Activated CD8-positive, alpha-beta memory T cell treated with anti-CD3 and anti-CD28 coated beads, Interleukin-2, amount 50 U/mL, for 48 hours (primary cell): ENCODE results near the gene HSPA2.
"Not testable (repeated sequence)": the region's sequence is repeated elsewhere in the genome, so short reads cannot be mapped to it uniquely, and the experiment has no call there.

Experiments
- DNase-seq: peaks from one replicate; pipeline ENCODE4 v3.0.0-alpha.2; 2020

Gene HSPA2

DNA sequence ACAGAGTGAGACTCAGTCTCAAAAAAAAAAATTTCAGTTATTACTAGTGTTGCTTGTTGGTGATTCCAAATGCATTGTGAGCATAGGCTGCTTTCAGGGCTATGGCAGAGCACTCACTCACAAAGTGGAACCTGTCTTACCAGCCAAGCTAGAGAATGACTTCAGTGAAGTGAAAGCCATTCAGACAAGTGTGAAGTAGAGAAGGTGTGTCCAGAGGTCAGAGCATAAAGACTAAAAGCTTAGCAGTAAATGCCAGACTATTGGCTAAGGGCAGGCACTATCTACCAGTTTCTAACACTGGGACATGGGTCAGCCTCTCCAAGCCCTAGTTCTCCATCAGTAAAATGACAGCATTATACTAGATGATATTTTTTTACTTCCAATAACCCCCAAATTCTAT lies 21.9 kb downstream of the HSPA2 start:
- DNase-seq, result no peak

DNA sequence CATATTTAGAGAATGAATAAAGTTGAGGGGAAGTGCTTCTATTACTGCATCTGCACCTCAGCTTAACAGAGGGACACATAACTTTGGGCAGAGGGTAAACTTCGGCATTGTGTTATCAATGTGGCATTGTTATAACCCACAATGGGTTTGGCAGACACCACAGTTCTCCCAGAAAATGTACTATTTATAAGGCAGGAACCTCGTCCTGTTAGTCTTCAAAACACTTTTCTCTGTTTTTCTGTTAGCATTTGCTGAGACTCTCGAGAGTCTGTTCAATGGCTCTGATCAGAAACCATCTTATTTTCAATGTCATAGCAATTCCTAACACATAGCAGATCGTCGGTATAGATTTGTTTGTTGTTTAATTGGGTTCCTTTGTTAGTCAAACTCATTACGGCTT lies 23.2 kb downstream of the HSPA2 start:
- no peak for DNase-seq

DNA sequence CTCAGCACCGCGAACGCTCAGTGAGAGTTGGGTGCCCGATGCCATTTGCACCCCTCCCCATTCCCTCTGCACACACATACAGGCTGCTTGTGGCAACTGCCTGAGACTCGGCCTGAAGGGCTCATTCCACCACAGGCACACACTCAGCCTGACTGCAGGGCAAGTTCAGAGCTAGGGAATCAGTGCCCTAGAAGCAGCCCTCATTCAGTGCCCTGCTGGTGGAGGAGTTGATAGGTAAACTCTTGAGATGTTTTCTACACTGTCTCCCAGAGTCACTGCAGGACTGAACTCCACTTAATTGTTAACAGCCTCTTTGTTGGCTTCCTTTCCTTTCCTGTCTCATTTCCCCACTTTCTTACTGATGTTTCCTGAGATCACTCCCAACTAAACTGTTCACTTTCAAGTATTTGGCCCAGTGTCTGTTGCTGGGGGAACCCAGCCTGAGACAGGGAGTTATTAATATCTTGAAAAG lies 26.1 kb downstream of the HSPA2 start:
- no peak for DNase-seq

DNA sequence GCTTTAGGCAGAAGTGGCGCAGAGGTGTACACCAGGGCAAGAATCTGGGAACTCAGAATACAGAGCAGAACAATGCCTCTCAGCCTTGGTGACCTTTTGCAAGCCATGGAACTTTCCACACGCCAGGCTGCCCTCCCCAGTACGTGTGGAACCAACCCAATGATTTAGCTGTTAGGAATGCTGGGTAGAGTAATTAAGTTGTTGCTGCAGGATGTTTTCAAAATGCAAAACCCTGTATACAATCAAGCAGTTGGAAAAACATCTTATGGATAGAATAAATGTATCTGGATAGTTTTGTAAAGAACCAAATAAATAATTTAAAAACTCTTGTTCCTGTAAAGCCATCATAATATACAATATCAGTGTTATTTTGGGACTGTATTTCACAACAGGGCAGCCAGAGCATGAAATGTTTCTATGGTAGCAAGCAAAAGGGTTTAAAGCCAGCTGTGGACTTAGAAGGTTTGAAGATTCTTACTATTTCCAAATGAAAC lies 28.6 kb downstream of the HSPA2 start:
- DNase-seq, result no peak

DNA sequence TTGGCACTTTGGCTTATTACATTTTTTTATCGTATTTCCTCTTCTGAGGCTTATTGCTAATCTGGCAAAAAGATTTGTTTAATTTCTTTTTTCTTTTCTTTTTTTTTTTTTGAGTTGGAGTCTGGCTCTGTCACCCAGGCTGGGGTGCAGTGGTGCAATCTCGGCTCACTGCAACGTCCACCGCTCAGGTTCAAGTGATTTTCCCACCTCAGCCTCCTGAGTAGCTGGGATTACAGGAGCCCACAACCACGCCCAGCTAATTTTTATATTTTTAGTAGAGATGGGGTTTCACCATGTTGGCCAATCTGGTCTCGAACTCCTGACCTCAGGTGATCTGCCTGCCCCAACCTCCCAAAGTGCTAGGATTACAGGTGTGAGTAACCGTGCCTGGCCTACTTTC lies 29.1 kb downstream of the HSPA2 start:
- DNase-seq, result not testable (repeated sequence)

DNA sequence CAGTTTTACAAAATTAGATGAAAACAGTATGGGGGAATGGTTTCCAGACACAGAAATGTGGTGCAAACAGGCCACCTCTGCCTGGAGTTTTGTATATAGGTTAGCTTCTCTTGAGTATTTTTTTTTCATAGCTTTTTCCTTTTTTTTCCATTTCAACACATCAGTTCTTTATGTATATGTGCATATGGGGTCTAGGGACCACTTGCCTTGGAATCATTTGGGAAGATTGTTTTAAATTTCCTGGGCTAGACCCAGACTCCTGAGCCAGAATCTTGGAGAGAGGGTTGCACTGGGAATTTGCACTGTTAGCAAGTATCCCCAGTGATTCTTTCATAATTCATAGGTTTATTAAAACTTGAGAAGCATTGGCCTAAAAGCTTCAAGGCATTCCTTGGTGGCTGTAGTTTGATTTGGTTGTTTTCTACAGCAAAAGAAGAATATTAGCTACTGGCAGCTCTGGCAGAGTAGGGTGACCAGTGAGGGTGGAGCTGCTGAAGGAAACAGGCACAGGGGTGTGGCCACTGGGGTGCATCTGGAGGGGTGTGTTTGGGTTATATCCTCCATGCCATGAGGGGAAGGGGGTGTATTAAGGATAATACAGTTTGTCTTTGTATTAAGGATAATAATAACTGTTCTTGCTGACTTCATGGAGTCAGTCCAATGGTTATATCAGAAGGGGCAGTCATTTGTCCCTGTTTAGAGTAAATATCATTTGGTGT lies 32.0 kb downstream of the HSPA2 start:
- no peak for DNase-seq

DNA sequence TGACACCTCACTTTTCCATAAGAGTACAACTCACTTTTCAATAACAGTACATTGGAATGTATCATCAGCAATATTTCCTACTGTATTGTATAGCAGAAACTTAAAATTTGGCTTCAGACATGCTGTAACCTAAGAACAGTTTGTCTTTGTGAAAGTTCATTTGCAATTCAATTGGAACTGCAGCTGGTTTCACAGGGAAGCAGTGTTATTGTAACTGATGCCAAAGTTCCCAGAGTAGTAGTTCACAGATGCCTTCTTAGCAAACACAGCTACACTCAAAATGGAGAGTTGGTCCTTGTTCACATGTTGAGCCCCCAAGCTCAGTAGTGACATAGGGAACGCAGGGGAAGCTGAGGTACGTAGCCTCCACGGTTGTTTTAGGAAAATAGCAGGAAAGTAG lies 32.6 kb downstream of the HSPA2 start:
- DNase-seq, result no peak

DNA sequence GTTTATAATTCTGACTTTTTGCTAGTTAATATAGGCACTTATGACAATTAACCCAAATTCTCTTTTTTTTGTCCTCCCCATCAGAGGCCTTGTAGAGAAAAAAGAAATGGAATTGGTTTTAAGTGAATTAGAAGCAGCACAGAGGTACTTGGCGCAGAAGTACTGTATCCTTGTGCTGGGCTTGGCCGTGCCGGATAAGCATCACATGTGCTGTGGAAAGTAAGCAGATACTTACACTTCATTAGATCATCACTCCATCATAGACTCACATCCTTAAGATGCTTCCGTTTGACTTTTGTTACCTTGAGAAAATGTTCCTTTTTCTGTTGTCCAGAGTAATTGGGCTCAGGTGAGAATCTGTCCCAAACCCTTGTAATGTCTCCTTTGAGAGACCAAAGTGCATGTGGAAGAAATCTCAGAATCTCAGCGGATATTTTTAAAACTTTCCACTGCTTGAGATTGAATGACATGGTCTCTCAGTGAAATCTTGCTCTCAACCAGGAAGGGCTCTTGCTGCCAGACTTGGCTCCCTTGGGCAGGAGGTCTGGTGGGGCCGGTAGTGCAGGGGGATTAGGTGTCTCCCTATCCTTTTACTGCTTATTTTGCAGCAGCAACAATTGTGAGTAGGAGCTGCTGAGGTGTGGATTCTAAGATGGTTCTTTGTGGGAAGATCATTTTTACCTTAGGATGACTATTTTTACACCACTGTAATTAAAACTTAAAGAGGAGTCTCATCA lies 34.0 kb downstream of the HSPA2 start:
- no peak for DNase-seq

DNA sequence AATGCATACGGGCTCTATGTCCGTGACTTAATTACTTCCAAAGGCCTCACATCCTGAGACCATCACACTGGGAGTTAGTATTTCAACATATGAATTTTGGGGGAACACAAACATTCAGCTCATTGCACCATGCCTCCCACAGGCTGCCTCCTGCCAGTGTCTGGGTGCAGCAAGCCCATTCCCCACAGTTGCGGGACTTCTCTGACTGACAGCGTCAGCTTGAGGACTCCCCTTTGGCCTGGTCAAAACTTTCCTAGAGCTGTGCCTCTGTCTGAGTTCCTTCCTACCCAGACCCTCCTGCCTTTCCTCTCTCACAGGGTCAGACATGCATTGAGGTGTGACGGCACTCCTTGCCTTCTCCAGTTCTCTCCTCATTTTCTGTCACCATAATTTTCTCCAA lies 36.7 kb downstream of the HSPA2 start:
- no peak for DNase-seq

DNA sequence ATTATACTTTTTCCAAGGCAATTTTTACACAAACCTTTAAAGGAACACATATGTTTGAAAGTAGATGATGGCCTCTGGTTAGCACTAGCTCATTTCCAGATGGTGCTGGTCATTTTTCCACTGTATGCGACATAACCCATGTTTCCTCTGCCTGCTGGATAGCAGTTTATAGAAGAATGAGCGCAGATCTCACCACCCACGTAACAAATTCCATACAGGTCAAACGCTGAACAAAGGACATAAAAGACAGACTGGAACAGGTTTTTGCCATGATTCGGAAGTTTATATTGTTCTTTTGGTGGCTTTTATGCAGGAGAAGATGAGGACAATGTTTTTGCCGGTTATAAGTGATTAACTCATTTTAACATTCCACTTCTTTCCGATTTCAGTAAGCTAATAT lies 39.9 kb downstream of the HSPA2 start:
- DNase-seq, result no peak

DNA sequence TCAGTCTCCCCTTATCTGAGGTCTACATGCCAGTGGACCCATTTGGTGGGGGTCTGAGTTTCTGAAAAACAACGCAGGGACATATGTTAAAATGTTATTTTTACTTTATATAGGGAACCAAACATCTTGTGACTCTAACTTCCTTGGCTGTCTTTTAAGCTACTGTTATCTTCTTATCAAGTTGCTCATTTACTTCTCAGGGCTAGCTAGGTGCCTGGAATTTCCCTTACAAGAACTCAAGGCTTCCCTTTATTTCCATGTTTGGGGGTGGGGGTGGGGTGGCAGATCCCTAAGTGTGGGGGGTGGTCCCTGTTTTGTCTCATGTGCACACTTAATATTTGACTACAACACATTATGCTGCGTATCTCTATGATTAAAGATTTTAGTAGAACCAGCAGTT lies 40.8 kb downstream of the HSPA2 start:
- no peak for DNase-seq

DNA sequence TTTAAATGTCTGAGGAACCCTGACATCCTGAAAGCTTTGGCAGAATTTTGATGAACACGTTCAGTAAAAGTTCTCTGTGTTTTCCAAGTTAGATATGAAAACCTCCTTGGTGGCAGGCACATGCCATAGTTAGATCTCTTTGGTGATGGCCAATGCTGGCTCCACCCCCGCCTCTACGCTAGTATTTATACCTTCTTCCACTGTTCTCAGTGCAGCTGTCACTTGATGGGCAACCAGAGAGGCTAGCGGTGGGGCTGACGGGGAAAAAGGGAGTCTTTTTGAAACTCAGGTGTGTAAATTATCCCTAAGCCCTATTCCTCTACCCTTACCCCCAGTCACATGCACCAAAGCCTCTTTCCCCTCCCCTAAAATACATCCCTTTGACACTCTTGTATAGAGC lies 41.3 kb downstream of the HSPA2 start:
- no peak for DNase-seq

DNA sequence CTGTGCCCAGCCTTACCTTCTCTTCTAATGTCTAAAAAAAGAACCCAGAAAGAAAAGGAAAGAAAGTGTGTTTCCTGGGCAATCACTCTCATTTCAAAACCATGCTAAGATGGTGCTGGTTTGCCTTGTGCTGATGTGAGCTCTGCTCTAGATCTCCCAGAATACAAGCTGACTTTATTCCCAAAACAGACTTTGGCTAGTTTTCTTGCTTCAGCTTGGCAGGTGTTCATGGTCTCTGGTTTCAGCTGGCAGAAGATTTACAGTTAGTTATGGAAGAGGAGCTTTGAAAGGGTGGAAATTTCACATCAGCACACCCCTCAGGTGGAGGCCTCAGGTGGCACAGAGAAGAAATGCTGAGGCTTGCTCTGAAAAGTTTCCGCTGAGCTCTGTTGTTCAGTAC lies 43.6 kb downstream of the HSPA2 start:
- no peak for DNase-seq

DNA sequence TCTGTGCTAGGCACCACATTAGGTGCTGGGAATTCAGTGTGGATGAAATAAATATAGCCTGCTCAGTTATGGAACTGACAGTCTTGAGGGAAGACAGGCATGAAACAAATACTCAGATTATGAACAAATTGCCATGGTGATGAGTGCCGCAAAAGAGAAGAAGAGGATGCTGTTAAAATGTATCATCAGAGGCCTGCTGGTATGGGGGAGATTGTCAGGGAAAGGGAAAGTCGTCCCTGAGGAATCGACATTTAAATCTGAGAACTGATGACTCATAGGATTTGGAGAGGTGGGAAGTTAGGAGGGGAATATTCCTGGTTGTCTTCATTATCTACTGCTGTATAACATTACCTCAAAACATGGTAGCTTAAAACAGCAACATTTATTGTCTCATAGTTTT lies 51.3 kb downstream of the HSPA2 start:
- no peak for DNase-seq
